Neural progenitor cell (in vitro differentiated cells): ENCODE measurements around the gene AMACR.

Experiments used
- EZH2 ChIP-seq: fragments of 200-600 bp; sonication (generic); IDR thresholded peaks from 2 replicates; pipeline ENCODE4 v1.6.1; 2017; ENCODE audit warnings: antibody characterized with exemption, mild to moderate bottlenecking, moderate library complexity
- EZH2phosphoT487 ChIP-seq: fragments of 200-600 bp; sonication (generic); IDR thresholded peaks from 2 replicates; pipeline ENCODE4 v1.6.1; 2017; ENCODE audit warnings: antibody characterized with exemption
- TF ChIP-seq, protein P1 (sequence below): fragments of 200-600 bp; sonication (generic); IDR thresholded peaks from 2 replicates; pipeline ENCODE4 v1.5.1; 2017; ENCODE audit warnings: antibody characterized with exemption, mild to moderate bottlenecking

DNA sequence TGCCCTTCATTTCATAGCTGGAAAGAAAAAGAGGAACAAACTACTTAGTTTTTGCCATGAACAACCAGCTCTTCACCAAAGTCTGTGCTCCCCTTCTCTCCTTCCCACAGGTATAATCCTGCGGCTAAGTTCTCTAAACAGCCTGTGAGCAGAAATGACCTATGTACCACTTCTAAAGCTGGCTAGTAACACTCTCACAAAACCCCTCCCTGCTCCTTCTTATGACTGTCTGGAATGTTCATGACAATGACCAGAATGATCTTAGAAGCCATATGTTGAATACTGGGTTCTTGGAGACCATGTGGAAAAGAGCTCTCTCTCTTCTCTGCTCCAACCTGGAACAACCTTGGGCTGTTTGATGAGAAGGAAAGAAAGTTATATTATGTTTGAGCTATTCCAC, 12.9 kb upstream of the AMACR start:
- TF ChIP-seq, protein P1, sequence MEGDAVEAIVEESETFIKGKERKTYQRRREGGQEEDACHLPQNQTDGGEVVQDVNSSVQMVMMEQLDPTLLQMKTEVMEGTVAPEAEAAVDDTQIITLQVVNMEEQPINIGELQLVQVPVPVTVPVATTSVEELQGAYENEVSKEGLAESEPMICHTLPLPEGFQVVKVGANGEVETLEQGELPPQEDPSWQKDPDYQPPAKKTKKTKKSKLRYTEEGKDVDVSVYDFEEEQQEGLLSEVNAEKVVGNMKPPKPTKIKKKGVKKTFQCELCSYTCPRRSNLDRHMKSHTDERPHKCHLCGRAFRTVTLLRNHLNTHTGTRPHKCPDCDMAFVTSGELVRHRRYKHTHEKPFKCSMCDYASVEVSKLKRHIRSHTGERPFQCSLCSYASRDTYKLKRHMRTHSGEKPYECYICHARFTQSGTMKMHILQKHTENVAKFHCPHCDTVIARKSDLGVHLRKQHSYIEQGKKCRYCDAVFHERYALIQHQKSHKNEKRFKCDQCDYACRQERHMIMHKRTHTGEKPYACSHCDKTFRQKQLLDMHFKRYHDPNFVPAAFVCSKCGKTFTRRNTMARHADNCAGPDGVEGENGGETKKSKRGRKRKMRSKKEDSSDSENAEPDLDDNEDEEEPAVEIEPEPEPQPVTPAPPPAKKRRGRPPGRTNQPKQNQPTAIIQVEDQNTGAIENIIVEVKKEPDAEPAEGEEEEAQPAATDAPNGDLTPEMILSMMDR, result no peak
- no peak for TF ChIP-seq EZH2phosphoT487
- no peak for TF ChIP-seq EZH2
